Subcutaneous adipose tissue (tissue), 4 donors: ENCODE measurements around the gene SHQ1. TPM values are rescaled to one million over a fixed set of nuclear protein-coding genes. Genes with fewer than 3 reads are reported as not detected.

Experiments
- CTCF ChIP-seq: fragments of 450-650 bp; IDR thresholded peaks from one replicate; pipeline ENCODE4 v1.5.1; 2016; ENCODE audit warnings: low read depth, mild to moderate bottlenecking, control low read depth, antibody characterized with exemption, moderate library complexity
- total RNA-seq, 4 donors: library from RNA; depleted of rRNA; stranded (reverse); fragments of >200 nt; gene quantifications; one replicate each; pipeline ENCODE4 v1.1.0, GENCODE V29; 2016

Gene SHQ1
- total RNA-seq, 4 donors from 2014 or later = 7.9 to 15.5 (median 9.8) TPM

- no peak for TF ChIP-seq CTCF
These were observed 65.7 kb downstream of the SHQ1 start for GRCh38 chr3:72782521-72782920.

GRCh38 chr3:72769758-72770540, 78.3 kb downstream of the SHQ1 start:
- no peak for TF ChIP-seq CTCF

GRCh38 chr3:72768936-72769335, 79.3 kb downstream of the SHQ1 start:
- TF ChIP-seq CTCF = no peak

- no peak for TF ChIP-seq CTCF
These were observed 79.8 kb downstream of the SHQ1 start for GRCh38 chr3:72768481-72768880.

- no peak for TF ChIP-seq CTCF
These were observed 80.2 kb downstream of the SHQ1 start for GRCh38 chr3:72768006-72768441.

- no peak for TF ChIP-seq CTCF
These were observed 81.4 kb downstream of the SHQ1 start for GRCh38 chr3:72766866-72767265.

- no peak for TF ChIP-seq CTCF
These were observed 84.3 kb downstream of the SHQ1 start for GRCh38 chr3:72763751-72764440.
